NB4 (cell line): ENCODE results near the gene ZG16.
"Not testable (repeated sequence)": the region's sequence is repeated elsewhere in the genome, so short reads cannot be mapped to it uniquely, and the experiment has no call there.

ENCODE experiments used
- DNase-seq: peaks from one replicate; pipeline ENCODE4 v3.0.0; 2010; ENCODE audit warnings: low read depth
- H3K4me3 ChIP-seq: one replicate; pipeline ENCODE4 v1.5.1; 2011; ENCODE audit warnings: mild to moderate bottlenecking, low read depth, low read length, moderate library complexity
- MYC ChIP-seq: IDR thresholded peaks from 2 replicates; pipeline ENCODE4 v1.6.1; 2011; ENCODE audit warnings: low read depth, low read length
- POLR2A ChIP-seq: IDR thresholded peaks from 2 replicates; pipeline ENCODE4 v1.6.1; 2011; ENCODE audit warnings: mild to moderate bottlenecking; ENCODE audit not compliant: insufficient read length; ENCODE audit errors: extremely low read depth
- TF ChIP-seq, protein P1 (sequence below): IDR thresholded peaks from 2 replicates; pipeline ENCODE4 v1.6.1; 2011; ENCODE audit warnings: low read depth, low read length
- TF ChIP-seq, protein P2 (sequence below): IDR thresholded peaks from one replicate; pipeline ENCODE4 v1.5.1; 2012; ENCODE audit warnings: low read depth, low read length

ZG16 gene

DNA sequence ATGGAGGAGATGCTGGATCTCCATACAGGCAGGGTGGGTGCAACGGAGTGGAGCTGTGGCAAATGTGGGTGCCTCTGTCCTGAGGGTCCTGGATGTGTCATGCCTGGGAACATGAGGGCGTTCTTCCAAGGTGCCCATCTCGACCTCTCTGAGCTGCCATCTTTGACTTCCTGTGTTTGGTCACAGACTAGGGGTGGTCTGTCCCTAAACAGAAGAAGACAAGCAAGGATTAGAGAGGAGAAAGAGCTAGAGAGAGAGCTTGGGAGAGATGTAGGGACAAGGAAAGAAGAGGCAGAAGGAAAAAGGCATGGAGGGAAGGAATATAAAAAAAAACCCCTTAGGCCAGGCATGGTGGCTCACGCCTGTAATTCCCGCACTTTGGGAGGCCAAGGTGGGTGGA is 3.3 kb upstream of the ZG16 start:
- no peak overlapping the region for H3K4me3 ChIP-seq
- TF ChIP-seq, protein P1, sequence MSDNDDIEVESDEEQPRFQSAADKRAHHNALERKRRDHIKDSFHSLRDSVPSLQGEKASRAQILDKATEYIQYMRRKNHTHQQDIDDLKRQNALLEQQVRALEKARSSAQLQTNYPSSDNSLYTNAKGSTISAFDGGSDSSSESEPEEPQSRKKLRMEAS: no peak
- DNase-seq: no peak

DNA sequence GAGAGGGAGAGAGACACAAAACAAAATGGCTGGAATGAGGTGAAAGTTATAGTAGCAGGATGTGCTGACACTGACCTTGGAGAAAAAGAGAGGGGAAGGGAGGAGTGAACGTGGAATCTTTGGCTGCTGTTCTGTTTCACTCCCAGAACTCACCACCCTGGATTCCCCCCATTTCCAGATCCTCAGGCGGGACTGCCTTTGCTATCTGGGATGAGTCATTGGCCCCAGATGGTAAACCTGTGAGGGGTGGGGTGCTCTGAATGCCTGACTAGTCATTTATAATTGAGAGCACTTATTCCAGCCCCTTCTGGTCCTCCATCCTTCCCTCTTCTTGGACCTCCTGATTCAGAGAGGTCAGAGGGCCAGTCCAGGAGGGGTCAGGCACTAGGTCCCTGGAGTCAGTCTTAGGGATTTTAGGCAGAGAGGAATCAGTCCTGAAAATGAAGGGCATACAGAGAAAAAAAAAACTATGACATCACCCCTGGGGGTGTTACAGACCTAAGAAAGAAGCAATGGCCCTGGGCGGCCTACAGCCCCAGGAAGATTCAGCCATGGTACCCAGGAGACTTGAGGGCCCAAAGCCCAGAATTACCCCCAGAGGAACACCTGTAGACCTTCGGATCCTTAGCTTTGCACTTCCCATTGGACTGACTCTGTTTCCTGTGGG is 2.2 kb upstream of the ZG16 start:
- no peak overlapping the region for H3K4me3 ChIP-seq
- no peak for TF ChIP-seq POLR2A
- TF ChIP-seq MYC: no peak
- TF ChIP-seq, protein P2, sequence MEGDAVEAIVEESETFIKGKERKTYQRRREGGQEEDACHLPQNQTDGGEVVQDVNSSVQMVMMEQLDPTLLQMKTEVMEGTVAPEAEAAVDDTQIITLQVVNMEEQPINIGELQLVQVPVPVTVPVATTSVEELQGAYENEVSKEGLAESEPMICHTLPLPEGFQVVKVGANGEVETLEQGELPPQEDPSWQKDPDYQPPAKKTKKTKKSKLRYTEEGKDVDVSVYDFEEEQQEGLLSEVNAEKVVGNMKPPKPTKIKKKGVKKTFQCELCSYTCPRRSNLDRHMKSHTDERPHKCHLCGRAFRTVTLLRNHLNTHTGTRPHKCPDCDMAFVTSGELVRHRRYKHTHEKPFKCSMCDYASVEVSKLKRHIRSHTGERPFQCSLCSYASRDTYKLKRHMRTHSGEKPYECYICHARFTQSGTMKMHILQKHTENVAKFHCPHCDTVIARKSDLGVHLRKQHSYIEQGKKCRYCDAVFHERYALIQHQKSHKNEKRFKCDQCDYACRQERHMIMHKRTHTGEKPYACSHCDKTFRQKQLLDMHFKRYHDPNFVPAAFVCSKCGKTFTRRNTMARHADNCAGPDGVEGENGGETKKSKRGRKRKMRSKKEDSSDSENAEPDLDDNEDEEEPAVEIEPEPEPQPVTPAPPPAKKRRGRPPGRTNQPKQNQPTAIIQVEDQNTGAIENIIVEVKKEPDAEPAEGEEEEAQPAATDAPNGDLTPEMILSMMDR: no peak
- TF ChIP-seq, protein P1: no peak
- DNase-seq: no peak

DNA sequence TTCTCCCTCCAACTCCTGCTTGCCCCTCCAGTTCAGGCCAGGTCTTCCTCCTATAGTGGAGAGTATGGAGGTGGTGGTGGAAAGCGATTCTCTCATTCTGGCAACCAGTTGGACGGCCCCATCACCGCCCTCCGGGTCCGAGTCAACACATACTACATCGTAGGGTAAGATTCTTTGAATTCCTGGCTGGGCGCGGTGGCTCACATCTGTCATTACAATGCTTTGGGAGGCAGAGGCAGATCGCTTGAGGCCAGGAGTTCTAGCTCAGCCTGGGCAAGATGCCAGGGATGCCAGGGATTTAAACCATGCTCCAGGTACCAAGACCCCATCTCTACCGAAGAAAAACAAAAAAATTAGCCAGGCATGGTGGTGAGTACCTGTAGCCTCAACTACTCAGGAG is 1.4 kb downstream of the ZG16 start:
- H3K4me3 ChIP-seq: no peak overlapping the region
- TF ChIP-seq POLR2A (no peak), MYC (no peak)
- no peak for DNase-seq

DNA sequence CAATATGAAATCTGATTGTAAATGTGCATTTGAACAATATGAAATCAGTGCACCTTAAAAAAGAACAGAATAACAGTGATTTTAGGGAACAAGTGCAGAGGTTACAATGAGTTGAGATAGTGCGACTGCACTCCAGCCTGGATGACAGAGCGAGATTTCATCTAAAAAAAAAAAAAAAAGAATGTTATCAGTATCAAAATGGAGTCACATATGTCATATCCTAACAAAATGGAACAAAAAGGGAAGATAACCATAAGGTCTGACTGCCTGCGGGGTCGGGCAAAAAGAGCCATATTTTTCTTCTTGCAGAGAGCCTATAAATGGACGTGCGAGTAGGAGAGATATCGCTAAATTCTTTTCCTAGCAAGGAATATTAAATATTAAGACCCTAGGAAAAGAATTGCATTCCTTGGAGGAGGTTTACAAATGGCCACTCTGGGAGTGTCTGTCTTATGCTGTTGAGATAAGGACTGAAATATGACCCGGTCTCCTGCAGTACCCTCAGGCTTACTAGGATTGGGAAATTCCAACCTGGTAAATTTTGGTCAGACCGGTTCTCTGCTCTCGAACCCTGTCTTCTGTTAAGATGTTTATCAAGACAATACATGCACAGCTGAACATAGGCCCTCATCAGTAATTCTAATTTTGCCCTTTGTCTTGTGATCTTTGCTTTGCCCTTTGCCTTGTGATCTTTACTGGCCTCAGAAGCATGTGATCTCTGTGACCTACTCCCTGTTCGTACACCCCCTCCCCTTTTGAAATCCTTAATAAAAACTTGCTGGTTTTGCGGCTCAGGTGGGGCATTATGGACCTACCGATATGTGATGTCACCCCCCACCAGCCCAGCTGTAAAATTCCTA is 5.3 kb downstream of the ZG16 start:
- not testable (repeated sequence) for DNase-seq, H3K4me3 ChIP-seq

DNA sequence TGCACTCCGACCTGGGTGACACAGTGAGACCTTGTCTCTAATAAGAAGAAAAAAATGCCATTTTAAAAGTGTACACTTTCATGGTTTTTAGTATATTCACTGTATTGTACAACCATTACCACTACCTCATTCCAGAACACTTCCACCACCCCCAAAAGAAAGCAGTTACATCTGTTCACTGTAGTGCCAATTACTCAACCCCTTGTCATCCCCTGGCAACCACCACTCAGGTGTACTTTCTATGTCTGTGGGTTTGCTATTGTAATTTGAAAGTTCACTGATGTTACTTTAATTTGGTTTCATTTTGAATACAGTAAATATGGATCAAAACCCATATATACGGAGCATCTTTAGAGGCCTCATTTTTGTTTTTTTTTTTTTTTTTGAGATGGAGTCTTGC is 6.1 kb downstream of the ZG16 start:
- no peak overlapping the region for H3K4me3 ChIP-seq
- DNase-seq: no peak
- TF ChIP-seq, protein P1: no peak
- TF ChIP-seq MYC (no peak), POLR2A (no peak)
- TF ChIP-seq, protein P2: no peak

DNA sequence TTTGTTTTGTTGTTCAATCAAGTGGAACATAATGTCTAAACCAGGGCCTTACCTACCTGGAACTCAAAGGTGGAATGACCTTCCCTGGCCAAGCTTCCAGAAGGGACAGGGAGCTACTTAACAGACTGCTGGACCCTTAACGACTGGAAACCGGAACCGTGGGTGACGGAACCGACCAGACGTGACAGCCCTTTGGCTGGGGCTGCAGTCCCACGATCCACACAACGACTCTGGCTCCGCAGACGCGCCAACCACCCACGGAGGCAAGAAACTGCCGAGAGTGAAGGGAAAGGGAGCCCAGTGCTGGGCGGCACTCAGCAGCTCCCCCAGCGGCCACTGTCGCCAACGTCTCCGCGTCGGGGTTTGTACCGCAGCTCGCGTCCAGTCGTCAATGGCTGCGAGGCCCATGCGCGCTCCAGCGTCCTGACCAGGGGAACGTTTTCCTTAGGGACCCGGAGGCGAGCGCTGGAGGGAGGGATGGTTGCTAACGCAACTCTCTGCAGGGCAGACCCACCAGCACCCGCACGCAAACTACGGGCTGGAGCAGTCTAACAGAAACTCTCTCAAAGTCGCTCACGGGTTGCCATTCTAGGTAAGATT is 6.9 kb downstream of the ZG16 start:
- TF ChIP-seq, protein P1: no peak
- TF ChIP-seq, protein P2: no peak
- TF ChIP-seq MYC: no peak
- TF ChIP-seq POLR2A: no peak
- no peak overlapping the region for H3K4me3 ChIP-seq
- DNase-seq: no peak

DNA sequence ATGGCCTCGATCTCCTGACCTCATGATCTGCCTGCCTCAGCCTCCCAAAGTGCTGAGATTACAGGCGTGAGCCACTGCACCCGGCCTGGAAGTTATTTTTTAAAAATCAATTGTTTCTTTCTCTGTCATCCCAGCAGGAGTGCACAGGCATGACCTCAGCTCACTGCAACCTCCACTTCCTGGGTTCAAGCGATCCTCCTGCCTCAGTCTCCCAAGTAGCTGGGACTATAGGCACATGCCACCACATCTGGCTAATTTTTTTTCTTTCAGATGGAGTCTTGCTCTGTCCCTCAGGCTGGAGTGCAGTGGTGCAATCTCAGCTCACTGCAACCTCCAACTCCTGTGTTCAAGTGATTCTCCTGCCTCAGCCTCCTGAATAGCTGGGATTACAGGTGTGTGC is 9.1 kb downstream of the ZG16 start:
- not testable (repeated sequence) for DNase-seq, H3K4me3 ChIP-seq
